Testis (tissue), 2 donors: ENCODE measurements around the gene BNC2.

ENCODE experiments used
- CTCF ChIP-seq, 3 experiments: fragments of 450-650 bp in 2 of 3; fragments of 200-600 bp in 1 of 3; sonication (generic) in 1 of 3; IDR thresholded peaks; one replicate each; pipeline ENCODE4 v1.5.1; 2016 to 2019; ENCODE audit warnings: antibody characterized with exemption in 3 of 3, mild to moderate bottlenecking in 2 of 3, moderate library complexity in 1 of 3
- POLR2A ChIP-seq: fragments of 450-650 bp; IDR thresholded peaks from one replicate; pipeline ENCODE4 v1.6.1; 2017; ENCODE audit warnings: antibody characterized with exemption, mild to moderate bottlenecking, moderate library complexity

DNA sequence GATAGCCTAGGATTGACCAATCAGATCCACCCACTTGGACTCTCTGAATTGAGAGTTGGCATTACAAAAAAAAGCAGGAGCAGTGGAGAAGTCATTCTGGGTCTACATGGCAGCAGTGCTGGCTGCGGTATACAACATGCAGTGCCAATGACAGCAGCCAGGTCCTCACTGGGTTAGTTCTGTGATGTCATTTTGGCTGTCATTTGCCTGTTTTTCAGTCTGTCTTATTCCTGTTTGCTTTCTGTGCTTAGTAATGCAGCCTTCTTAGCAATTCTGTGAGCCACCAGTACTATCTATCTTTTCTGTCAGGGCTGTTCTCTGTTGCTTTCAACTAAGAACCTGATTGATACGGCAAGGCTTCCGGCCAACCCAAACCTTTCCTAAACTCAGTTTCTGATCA lies 471.8 kb downstream of the BNC2 start:
- no peak for TF ChIP-seq CTCF (IDR thresholded peaks at IDR 0.05)
- TF ChIP-seq POLR2A = no peak
